Stimulated activated CD8-positive, alpha-beta memory T cell treated with anti-CD3 and anti-CD28 coated beads, Interleukin-4, amount 100 ng/mL, for 24 hours (primary cell): ENCODE measurements around the gene DNAH8.
"Not testable (repeated sequence)": the region's sequence is repeated elsewhere in the genome, so short reads cannot be mapped to it uniquely, and the experiment has no call there.

ENCODE experiments used
- DNase-seq: peaks from one replicate; pipeline ENCODE4 v3.0.0-alpha.2; 2020; ENCODE audit warnings: low read depth

DNAH8 gene

GRCh38 chr6:38909015-38909730 is 194.1 kb downstream of the DNAH8 start:
- DNase-seq = no peak

DNA sequence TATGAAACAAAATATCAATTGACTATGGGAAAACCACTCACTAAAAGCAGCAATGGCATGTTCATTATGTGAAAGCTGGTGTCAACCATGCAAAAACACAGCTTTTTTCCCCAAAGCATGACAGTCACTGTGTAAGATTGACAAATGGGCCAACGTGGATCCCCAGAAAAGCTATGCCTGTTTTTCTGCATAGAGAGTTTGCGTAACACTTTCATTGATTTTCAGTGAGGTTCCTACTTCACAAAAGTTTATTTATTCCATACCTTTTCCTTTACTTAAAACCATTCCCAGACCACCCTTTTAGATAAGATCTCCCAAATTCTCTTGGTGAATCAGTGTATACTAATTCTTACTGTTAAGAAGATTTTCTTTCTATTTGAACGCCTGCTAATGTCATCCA is 195.1 kb downstream of the DNAH8 start:
- no peak for DNase-seq

GRCh38 chr6:38912378-38912777 is 197.3 kb downstream of the DNAH8 start:
- no peak for DNase-seq

GRCh38 chr6:38915205-38915925 is 200.3 kb downstream of the DNAH8 start:
- no peak for DNase-seq

DNA sequence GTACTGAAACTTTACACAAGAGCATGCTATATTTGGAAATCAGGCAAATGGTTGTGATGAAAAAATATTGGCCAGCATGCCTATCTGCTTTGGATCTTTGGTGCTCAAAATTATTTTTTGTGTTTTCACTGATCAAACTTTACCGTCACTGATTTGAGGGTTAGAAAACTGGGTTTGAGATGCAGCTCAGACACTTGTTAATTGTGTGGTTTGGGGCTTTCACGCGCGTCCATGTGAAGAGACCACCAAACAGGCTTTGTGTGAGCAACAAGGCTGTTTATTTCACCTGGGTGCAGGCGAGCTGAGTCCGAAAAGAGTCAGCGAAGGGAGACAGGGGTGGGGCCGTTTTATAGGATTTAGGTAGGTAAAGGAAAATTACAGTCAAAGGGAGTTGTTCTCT is 206.4 kb downstream of the DNAH8 start:
- not testable (repeated sequence) for DNase-seq

- no peak for DNase-seq
Observed at GRCh38 chr6:38924791-38925509, 209.8 kb downstream of the DNAH8 start.

DNA sequence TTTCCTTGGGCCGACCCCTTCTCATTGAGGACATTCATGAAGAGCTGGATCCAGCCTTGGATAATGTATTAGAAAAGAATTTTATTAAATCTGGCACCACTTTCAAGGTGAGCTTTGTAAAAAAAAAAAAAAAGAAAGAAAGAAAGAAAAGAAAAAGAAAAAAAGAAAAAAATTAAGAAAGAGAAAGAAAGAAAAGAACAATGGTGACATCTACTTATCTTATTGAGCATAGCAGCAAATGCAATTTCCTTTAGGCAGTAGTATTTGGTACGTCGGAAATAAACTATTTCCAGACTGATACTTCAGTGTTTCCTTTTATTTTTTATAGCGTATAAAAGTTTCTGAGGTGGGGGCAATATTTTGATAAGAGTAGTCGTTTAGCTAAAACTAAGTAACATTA is 214.4 kb downstream of the DNAH8 start:
- no peak for DNase-seq

DNA sequence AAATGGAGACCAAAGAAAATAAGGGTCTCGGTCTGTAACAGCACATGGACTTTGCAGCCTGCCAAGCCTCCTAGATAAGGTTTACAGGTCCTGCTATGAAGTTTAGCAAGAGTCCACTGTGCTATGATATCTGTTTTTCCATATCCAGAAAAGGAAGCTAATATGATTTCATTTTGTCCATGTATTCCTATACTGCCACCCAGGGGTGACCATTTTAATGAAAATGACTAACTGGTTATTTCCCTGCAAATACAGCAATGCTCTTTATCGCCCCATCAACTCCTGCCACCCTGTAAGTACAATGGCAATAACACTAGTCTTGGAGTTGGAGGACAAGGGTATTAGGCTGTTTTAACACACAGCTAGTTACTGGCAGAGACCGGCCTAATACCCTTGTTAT is 218.3 kb downstream of the DNAH8 start:
- DNase-seq = no peak

DNA sequence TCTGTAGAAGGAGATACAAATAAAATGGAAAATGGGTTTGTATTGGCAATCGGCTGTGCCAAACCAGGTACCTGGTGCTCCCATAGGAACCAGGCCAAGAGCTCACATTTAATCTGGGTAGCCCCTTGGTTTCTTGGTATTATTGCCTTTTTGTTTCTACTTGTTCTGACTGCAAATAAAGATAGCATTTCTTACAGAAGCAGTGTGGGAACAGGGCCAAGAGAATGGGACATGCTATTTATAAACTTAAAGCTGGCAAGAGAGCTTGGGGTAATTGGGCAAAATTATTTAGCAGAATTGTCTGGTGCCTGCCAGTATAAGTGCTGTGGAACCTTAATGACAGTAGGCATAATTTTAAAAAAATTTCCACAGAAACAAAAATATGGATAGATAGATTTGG is 219.9 kb downstream of the DNAH8 start:
- no peak for DNase-seq

DNA sequence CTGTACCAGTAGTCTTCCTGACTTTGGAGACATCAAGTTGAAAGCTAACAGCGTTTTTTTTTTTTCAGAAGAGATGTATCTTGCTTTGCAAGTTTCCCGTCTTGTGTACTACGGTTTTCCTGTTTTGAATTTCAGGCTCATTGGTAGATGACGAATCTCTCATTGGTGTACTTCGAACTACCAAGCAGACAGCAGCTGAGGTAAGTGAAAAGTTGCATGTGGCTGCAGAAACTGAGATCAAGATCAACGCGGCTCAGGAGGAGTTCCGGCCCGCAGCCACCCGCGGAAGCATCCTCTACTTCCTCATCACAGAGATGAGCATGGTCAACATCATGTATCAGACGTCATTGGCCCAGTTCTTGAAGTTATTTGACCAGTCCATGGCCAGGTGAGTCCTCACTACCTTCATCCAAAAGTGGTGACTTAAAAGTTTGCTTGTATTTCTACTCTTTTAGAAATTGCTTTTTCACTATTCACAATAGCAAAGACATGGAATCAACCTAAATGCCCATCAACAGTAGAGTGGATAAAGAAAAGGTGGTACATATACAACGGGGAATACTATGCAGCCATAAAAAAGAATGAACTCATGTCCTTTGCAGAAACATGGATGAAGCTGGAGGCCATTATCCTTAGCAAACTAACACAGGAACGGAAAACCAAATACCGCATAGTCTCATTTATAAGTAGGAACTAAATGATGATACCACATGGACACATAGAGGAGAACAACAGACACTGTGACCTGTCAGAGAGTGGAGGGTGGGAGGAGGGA is 222.9 kb downstream of the DNAH8 start:
- DNase-seq = no peak

DNA sequence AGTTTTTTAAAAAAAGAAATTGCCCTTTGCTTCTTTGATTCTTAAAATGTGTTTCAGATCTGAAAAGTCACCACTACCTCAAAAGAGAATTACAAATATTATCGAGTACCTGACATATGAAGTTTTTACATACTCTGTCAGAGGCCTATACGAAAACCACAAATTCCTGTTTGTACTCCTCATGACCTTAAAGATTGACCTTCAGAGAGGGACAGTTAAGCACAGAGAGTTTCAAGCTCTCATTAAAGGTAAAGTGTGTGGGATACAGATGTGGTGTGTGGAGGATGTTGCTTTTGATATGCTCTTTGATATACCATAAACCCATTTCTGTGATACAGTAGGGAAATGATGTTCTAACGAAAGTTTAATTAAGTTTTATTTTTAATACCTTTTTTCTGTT is 223.6 kb downstream of the DNAH8 start:
- DNase-seq = no peak

- no peak for DNase-seq
Observed at GRCh38 chr6:38942442-38942841, 227.3 kb downstream of the DNAH8 start.

GRCh38 chr6:38942965-38943364 is 227.9 kb downstream of the DNAH8 start:
- DNase-seq = no peak

DNA sequence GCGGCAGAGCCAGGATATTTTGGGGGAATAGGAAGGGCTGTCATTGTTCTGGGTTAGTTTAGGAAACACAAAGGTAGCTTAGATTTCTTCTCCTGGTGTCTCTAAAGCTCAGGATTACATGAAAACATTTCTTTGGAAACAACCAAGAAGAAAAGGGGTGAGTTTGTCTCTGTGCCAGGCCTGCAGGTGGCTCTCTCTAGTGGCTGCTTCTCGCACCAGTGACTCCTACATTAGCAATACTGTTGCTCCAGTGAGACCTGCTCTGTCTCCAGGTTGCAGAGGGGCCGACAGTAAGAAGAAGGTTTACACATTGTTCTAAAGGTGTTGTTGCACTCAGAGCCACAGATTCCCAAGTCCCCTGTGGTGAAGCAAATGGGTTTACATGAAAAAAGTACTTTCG is 228.9 kb downstream of the DNAH8 start:
- DNase-seq = no peak

DNA sequence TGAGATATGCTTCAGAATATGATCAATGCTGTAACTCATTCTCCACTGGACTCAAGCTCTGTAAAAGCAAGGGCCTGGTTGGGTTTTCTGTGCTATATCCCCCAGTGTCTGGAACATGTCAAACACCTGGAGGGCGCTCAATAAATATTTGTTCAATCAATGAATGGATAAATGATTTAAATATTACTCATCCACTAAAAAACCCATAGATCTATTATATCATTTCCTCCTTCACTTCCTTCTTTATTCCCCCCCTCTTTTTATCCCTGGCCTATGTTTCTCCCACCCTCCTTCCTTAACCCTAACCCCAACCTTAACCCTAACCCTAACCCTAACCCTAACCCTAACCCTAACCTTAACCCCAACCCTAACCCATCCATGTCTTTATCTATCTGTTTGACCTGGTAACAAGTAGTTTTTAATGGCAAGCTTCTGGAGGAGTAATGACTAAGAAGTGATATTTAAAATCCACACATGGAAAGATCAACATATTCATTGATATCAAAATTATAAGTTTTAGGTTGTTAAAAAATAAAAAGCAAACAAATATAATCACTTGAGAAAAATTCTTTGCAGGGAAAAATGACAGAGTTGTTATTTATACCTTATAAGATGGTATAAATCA is 229.7 kb downstream of the DNAH8 start:
- DNase-seq = no peak

GRCh38 chr6:38955861-38956260 is 240.8 kb downstream of the DNAH8 start:
- DNase-seq = no peak

DNA sequence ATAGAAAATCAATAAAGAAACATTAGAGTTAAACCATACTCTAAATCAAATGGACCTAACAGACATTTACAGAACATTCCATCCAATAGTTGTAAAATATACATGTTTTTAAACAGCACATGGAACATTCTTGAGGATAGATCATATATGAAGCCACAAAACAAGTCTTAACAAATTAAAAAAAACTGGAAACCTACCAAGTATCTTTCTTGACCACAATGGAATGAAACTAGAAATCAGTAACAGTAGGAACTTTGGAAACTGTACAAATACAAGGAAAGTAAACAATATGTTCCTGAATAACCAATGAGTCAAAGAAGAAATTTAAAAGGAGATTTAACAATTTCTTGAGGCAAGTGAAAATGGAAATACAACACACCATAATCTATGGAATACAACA is 242.3 kb downstream of the DNAH8 start:
- DNase-seq = no peak

DNA sequence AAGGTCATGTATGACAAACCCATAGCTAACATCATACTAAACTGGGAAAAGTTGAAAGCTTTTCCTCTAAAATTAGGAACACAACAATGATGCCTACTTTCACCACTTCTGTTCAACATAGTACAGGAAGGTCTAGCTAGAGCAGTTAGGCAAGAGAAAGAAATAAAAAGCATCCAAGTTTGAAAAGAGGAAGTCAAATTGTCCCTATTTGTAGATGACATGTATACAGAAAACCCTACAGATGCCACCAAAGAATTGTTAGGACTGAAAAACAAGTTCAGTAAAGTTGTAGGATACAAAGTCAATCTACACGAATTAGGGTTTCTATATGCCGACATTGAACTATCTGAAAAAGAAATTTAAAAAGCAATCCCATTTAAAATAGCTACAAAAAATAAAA is 244.0 kb downstream of the DNAH8 start:
- DNase-seq = no peak

GRCh38 chr6:38968702-38969149 is 253.6 kb downstream of the DNAH8 start:
- no peak for DNase-seq

GRCh38 chr6:38973178-38974057 is 258.3 kb downstream of the DNAH8 start:
- DNase-seq = no peak
